Measurements from ENCODE around the gene RANBP10. TPM values are rescaled to one million over a fixed set of nuclear protein-coding genes. Genes with fewer than 3 reads are reported as not detected.

Gene RANBP10
- total RNA-seq, 2 donors from 2014 or later: 14.7 to 22.5 TPM

GRCh38 chr16:67801241-67801640 is 5.1 kb downstream of the RANBP10 start:
- H3K27me3 ChIP-seq: no peaks in the 10 kb centered on the region
- no peak overlapping the region for H3K4me3 ChIP-seq
- no peak overlapping the region for H3K27ac ChIP-seq
- intact Hi-C loops (cut with DNase I): no loop called here
- peaks cover 7% of the 10 kb centered on the region for H3K4me1 ChIP-seq
- H3K9ac ChIP-seq (ENCODE audit: low read depth in 2 of 2, low read length in 2 of 2): no peak overlapping the region
- no peak for TF ChIP-seq CTCF (IDR thresholded peaks at IDR 0.05)
- H3K9me3 ChIP-seq: no peaks in the 10 kb centered on the region
- DNase-seq: no peak
- no peaks in the 10 kb centered on the region for H3K36me3 ChIP-seq

DNA sequence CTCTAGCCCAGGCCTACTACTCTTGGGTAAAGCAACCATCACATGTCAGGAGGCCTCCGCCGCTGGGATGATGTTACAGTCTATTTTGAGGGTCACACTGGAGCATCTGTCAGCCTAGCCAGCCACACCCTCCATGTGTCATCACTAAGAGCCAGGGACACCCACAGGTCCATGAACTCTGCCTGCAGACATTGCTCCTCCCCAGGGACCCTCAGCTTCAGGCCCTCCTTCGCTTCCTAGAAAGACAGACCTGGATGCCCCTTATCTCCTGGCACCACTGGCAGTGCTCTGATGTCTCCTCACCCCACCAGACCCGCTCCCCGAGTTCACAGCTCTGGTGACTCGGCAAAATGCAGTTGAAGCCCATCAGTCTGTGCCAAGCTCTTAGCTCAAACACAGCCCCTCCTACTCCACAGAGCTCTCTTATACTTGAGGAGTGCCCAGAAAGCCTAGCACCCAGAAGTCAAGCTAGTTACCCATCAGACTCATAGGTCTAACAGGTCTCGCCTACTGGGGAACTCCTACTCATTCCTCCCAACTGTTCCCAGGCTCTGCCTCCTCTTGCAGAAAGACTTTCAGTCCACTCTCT is 5.9 kb downstream of the RANBP10 start:
- no peak for DNase-seq
- Histone ChIP-seq H3K36me3 (no peaks in the 10 kb centered on the region), H3K9me3 (no peaks in the 10 kb centered on the region), H3K9ac (ENCODE audit: low read depth in 2 of 2, low read length in 2 of 2) (no peak overlapping the region), H3K27ac (no peak overlapping the region), H3K27me3 (no peaks in the 10 kb centered on the region), H3K4me1 (peaks cover 7% of the 10 kb centered on the region), H3K4me3 (no peak overlapping the region)
- TF ChIP-seq CTCF (IDR thresholded peaks at IDR 0.05): no peak
- intact Hi-C loops (cut with DNase I): no loop called here

GRCh38 chr16:67796099-67796718 is 10.2 kb downstream of the RANBP10 start:
- Histone ChIP-seq H3K9ac (ENCODE audit: low read depth in 2 of 2, low read length in 2 of 2) (no peak overlapping the region), H3K4me3 (no peak overlapping the region), H3K4me1 (no peaks in the 10 kb centered on the region), H3K27ac (no peak overlapping the region), H3K27me3 (no peaks in the 10 kb centered on the region), H3K36me3 (no peaks in the 10 kb centered on the region), H3K9me3 (no peaks in the 10 kb centered on the region)
- intact Hi-C loops (cut with DNase I): no loop called here
- TF ChIP-seq CTCF (IDR thresholded peaks at IDR 0.05): no peak
- DNase-seq: no peak

- no peaks in the 10 kb centered on the region for H3K36me3 ChIP-seq
- no peak for TF ChIP-seq CTCF (IDR thresholded peaks at IDR 0.05)
- no peaks in the 10 kb centered on the region for H3K4me1 ChIP-seq
- H3K9me3 ChIP-seq: no peaks in the 10 kb centered on the region
- H3K27ac ChIP-seq: no peak overlapping the region
- no peak overlapping the region for H3K9ac ChIP-seq (ENCODE audit: low read depth in 2 of 2, low read length in 2 of 2)
- intact Hi-C loops (cut with DNase I): no loop called here
- DNase-seq: no peak
- no peaks in the 10 kb centered on the region for H3K27me3 ChIP-seq
- H3K4me3 ChIP-seq: no peak overlapping the region
Measured at GRCh38 chr16:67790071-67790470, 16.3 kb downstream of the RANBP10 start.

DNA sequence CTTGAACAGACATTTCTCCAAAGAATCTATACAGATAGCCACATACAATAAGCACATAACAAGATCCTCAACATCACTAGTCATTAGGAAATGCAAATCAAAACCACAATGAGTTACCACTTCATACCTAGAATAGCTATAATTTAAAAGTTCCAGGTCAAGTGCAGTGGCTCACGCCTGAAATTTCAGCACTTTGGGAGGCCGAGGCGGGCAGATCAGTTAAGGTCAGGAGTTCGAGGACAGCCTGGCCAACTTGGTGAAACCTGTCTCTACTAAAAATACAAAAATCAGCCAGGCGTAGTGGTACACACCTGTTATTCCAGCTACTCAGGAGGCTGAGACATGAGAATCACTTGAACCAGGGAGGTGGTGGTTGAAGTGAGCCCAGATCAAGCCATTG is 19.9 kb downstream of the RANBP10 start:
- H3K9ac ChIP-seq (ENCODE audit: low read depth in 2 of 2, low read length in 2 of 2): no peak overlapping the region
- intact Hi-C loops (cut with DNase I): no loop called here

More for the DNA sequence above, 19.9 kb downstream of the RANBP10 start:
- Histone ChIP-seq H3K9me3 (no peaks in the 10 kb centered on the region), H3K27me3 (no peaks in the 10 kb centered on the region), H3K27ac (no peak overlapping the region), H3K4me1 (no peaks in the 10 kb centered on the region), H3K36me3 (no peaks in the 10 kb centered on the region), H3K4me3 (no peak overlapping the region)
- no peak for DNase-seq
- no peak for TF ChIP-seq CTCF (IDR thresholded peaks at IDR 0.05)
